CD4-positive, alpha-beta T cell (primary cell): ENCODE measurements around the gene POGZ. TPM values are rescaled to one million over a fixed set of nuclear protein-coding genes. Genes with fewer than 3 reads are reported as not detected.

Source experiments
- ATAC-seq: fragments of 200-7000 bp; cut with Tn5 transposase; one replicate; pipeline ENCODE4 v1.10.0; 2022; ENCODE audit warnings: mild to moderate bottlenecking; ENCODE audit not compliant: poor library complexity
- CTCF ChIA-PET: fragments of 350-600 bp; sonication (Branson Sonifier 250); formaldehyde crosslinking; loops from one replicate; lab custom pipeline; 2021; ENCODE audit warnings: antibody characterized with exemption, inconsistent platforms; lab: Charles Lee
- POLR2A ChIA-PET: fragments of 350-600 bp; sonication (Branson Sonifier 250); formaldehyde crosslinking; loops from one replicate; lab custom pipeline; 2021; ENCODE audit warnings: antibody characterized with exemption, inconsistent platforms; lab: Charles Lee
- DNase-seq, 14 experiments: peaks; one replicate each; pipeline ENCODE4 v3.0.0-alpha.2; 2013 to 2020; ENCODE audit warnings: mixed read lengths in 2 of 14
- H3K27ac ChIP-seq, 2 donors: one replicate each; pipeline versions ENCODE4 v1.5.1 to v1.7.0; 2013; ENCODE audit warnings: low read length in 2 of 2, low read depth in 1 of 2, mild to moderate bottlenecking in 1 of 2
- H3K27me3 ChIP-seq, 2 experiments: 1 replicate in 1 of 2; 2 replicates in 1 of 2; pipeline versions ENCODE4 v1.6.1 to v1.7.0; 2013; ENCODE audit warnings: low read length in 2 of 2, control low read depth in 1 of 2, mild to moderate bottlenecking in 1 of 2, moderate library complexity in 1 of 2; ENCODE audit not compliant: insufficient read depth in 2 of 2, control insufficient read depth in 1 of 2
- H3K36me3 ChIP-seq: one replicate; pipeline ENCODE4 v1.6.1; 2013; ENCODE audit warnings: low read length, control low read depth; ENCODE audit not compliant: insufficient read depth
- H3K4me1 ChIP-seq: one replicate; pipeline ENCODE4 v1.6.1; 2013; ENCODE audit warnings: low read length, control low read depth; ENCODE audit not compliant: insufficient read depth
- H3K4me3 ChIP-seq: one replicate; pipeline ENCODE4 v1.5.1; 2013; ENCODE audit warnings: mild to moderate bottlenecking, low read length, moderate library complexity
- H3K9me3 ChIP-seq, 2 experiments: 1 replicate in 1 of 2; 2 replicates in 1 of 2; pipeline versions ENCODE4 v1.6.1 to v1.7.0; 2013; ENCODE audit warnings: low read length in 2 of 2, mild to moderate bottlenecking in 2 of 2, control low read depth in 1 of 2, moderate library complexity in 1 of 2; ENCODE audit not compliant: control insufficient read depth in 1 of 2, insufficient read depth in 1 of 2
- H3K27ac Mint-ChIP-seq: one replicate; pipeline ENCODE4 v1.8.0; 2020; ENCODE audit warnings: mixed read lengths
- H3K27me3 Mint-ChIP-seq: one replicate; pipeline ENCODE4 v1.8.0; 2021; ENCODE audit warnings: mixed read lengths
- H3K36me3 Mint-ChIP-seq: one replicate; pipeline ENCODE4 v1.8.0; 2021; ENCODE audit warnings: low read depth, mixed read lengths
- H3K4me1 Mint-ChIP-seq: one replicate; pipeline ENCODE4 v1.8.0; 2021; ENCODE audit warnings: low read depth, mixed read lengths
- H3K4me3 Mint-ChIP-seq: one replicate; pipeline ENCODE4 v1.8.0; 2020; ENCODE audit warnings: mild to moderate bottlenecking, mixed read lengths
- H3K9me3 Mint-ChIP-seq: one replicate; pipeline ENCODE4 v1.8.0; 2020; ENCODE audit warnings: mixed read lengths
- intact Hi-C, 2 experiments: fragments of 100-400 bp; cut with DNase I in 1 of 2; cut with micrococcal nuclease in 1 of 2; formaldehyde crosslinking; loops; one replicate each; pipeline versions ENCODE4 v1.15.1 to v1.9.0; 2023 to 2025; cut with DNase I, micrococcal nuclease
- total RNA-seq, 174 experiments: library from RNA in 2 of 174; stranded (reverse) in 2 of 174; gene quantifications; one replicate each; pipeline ENCODE4 v1.2.3 and lab custom pipeline; 2021 to 2026
- TF ChIP-seq, protein P1 (sequence below): fragments of 200-600 bp; IDR thresholded peaks from one replicate; pipeline ENCODE4 v1.8.0; 2022; ENCODE audit warnings: antibody characterized with exemption, mild to moderate bottlenecking

POGZ gene
- total RNA-seq, 2 experiments from 2014 or later = 97.8 to 99.4 TPM

DNA sequence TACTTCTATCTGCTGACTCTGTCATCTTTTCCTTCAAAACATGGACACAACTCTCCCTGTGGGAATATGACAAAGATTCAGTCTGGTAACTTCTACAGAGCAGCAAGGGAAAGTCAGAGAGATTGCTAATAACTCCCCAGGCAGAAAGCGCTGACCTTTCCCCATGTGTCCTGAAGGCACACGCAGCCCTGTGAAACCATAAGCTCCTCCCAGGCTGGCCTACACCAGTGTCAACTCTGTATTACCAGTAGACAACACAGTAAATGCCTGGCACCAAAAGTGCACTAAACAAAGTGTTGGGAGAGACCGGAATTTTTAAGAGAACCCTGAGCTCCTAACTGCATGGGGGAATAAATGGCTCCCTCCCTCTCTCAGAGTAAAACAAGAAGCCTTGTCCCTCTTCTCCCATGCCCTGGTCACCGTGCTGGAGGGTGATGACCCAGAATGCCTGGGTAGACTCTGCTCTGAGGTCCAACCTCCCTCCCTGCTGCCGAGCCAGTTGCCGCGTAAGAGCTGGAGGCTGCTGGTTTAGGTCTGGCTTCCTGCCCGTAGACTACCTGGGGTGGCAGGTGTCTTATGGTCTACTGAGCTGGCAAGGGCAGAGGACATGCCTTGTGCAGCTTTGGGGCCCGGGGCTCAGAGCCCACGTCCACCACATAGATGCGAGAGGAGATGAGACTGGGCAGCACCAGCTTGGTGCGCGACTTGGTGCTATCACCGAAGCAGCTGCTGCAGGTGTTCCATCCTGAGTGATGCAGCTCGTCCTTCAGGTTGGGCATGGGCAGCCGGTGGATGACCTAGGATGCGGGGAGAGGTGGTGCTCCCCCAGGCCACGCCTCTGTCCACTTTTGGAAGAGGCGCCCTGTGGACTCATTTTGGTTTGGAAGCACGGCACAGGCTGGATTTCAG lies 90.6 kb downstream of the POGZ start:
- DNase-seq (no peak), ATAC-seq (no peak)
- H3K27ac ChIP-seq = no peak overlapping the region
- Mint-ChIP-seq H3K27ac (no peak overlapping the region), H3K4me3 (no peak overlapping the region), H3K4me1 (no peaks in the 10 kb centered on the region), H3K36me3 (no peaks in the 10 kb centered on the region), H3K27me3 (no peaks in the 10 kb centered on the region), H3K9me3 (no peaks in the 10 kb centered on the region)
- TF ChIP-seq, protein P1, sequence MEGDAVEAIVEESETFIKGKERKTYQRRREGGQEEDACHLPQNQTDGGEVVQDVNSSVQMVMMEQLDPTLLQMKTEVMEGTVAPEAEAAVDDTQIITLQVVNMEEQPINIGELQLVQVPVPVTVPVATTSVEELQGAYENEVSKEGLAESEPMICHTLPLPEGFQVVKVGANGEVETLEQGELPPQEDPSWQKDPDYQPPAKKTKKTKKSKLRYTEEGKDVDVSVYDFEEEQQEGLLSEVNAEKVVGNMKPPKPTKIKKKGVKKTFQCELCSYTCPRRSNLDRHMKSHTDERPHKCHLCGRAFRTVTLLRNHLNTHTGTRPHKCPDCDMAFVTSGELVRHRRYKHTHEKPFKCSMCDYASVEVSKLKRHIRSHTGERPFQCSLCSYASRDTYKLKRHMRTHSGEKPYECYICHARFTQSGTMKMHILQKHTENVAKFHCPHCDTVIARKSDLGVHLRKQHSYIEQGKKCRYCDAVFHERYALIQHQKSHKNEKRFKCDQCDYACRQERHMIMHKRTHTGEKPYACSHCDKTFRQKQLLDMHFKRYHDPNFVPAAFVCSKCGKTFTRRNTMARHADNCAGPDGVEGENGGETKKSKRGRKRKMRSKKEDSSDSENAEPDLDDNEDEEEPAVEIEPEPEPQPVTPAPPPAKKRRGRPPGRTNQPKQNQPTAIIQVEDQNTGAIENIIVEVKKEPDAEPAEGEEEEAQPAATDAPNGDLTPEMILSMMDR = no peak
- no peaks in the 10 kb centered on the region for H3K9me3 ChIP-seq
- H3K36me3 ChIP-seq = no peaks in the 10 kb centered on the region
- intact Hi-C loops = no loop called here
- ChIA-PET POLR2A (no interaction called here), CTCF (interaction anchor here (1.5 kb wide), 1 partner anchor 9 kb away, joined by 3 read pairs; no protein-coding TSS in a partner anchor)
- no peaks in the 10 kb centered on the region for H3K4me1 ChIP-seq
- no peaks in the 10 kb centered on the region for H3K27me3 ChIP-seq
- no peak overlapping the region for H3K4me3 ChIP-seq

DNA sequence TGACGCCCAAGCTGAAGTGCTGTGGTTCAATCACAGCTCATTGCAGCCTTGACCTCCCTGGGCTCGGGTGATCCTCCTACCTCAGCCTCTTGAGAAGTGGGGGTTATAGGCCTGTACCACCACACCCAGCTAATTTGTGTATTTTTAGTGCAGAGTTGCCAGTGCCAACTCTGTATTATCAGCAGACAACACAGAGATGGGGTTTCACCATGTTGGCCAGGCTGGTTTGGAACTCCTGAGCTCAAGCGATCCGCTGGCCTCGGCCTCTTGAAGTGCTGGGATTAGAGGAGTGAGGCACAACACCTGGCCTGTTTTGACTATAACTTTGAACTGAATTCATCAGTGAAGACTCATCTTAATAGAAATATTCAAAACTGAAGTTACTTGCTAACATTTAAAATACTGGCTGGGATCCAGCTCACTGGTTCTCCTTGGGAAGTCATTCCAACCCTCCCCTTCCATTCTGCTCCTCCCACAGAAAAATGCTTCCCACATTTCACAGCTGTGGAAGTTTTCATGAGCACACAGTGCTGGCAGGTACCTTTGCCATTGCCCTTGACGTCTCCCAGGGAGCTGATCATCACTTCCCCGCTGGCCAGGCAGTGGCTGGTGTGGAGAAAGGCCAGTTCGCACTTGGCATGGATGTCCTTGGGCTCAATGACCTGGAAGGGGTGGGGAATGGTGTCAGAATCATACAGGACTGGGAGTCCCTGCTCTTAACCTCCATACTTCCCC lies 91.5 kb downstream of the POGZ start:
- CTCF ChIA-PET = interaction anchor here (1.5 kb wide), 1 partner anchor 8 kb away, joined by 3 read pairs; no protein-coding TSS in a partner anchor
- Mint-ChIP-seq H3K36me3 (no peaks in the 10 kb centered on the region), H3K4me3 (no peak overlapping the region), H3K4me1 (no peaks in the 10 kb centered on the region), H3K9me3 (peaks cover 3% of the 10 kb centered on the region), H3K27me3 (no peaks in the 10 kb centered on the region), H3K27ac (no peak overlapping the region)
- Histone ChIP-seq H3K4me1 (no peaks in the 10 kb centered on the region), H3K36me3 (no peaks in the 10 kb centered on the region), H3K27me3 (no peaks in the 10 kb centered on the region), H3K9me3 (peaks cover 0 to 2% of the 10 kb centered on the region in 2 experiments), H3K27ac (no peak overlapping the region), H3K4me3 (no peak overlapping the region)
- POLR2A ChIA-PET = no interaction called here
- ATAC-seq = no peak
- no peak for DNase-seq
- intact Hi-C loops = no loop called here
- TF ChIP-seq, protein P1 = no peak

DNA sequence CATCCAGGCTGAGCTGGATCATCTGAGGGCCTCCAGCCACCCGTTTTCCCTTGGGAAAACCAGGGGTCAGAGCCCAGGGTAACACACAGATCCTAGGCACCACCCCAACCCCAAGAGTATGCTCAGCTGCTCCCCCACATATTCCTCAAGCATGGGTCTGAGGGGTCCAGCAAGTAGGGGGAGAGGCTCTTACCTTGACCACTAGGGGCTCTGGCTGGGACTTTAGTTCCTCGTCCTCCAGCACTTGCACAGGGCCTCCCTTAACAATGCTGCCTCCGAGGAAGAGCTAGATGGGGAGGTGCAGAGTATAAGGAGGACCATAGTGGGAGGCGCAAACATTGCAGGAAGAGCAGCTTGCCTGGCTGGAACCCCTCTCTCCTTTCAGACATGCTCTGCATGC lies 94.3 kb downstream of the POGZ start:
- TF ChIP-seq, protein P1 = no peak
- CTCF ChIA-PET = no interaction called here

More for the DNA sequence above, 94.3 kb downstream of the POGZ start:
- H3K9me3 Mint-ChIP-seq = peaks cover 3% of the 10 kb centered on the region
- H3K36me3 Mint-ChIP-seq = no peaks in the 10 kb centered on the region
- H3K27ac Mint-ChIP-seq = no peak overlapping the region
- H3K36me3 ChIP-seq = no peaks in the 10 kb centered on the region
- no peak overlapping the region for H3K4me3 Mint-ChIP-seq
- H3K4me3 ChIP-seq = no peak overlapping the region
- H3K9me3 ChIP-seq = peaks cover 0 to 12% of the 10 kb centered on the region in 2 experiments
- ATAC-seq (no peak), DNase-seq (no peak)
- no peaks in the 10 kb centered on the region for H3K27me3 Mint-ChIP-seq
- H3K4me1 ChIP-seq = no peaks in the 10 kb centered on the region
- H3K27ac ChIP-seq = no peak overlapping the region
- POLR2A ChIA-PET = no interaction called here
- intact Hi-C loops = no loop called here
- no peaks in the 10 kb centered on the region for H3K27me3 ChIP-seq
- H3K4me1 Mint-ChIP-seq = no peaks in the 10 kb centered on the region
